RKO (cell line): ENCODE measurements around the gene NEK4.
"Not testable (repeated sequence)": the region's sequence is repeated elsewhere in the genome, so short reads cannot be mapped to it uniquely, and the experiment has no call there.

ENCODE experiments used
- DNase-seq: peaks from one replicate; pipeline ENCODE4 v3.0.0-alpha.2; 2016; ENCODE audit warnings: low spot score

The NEK4 gene

GRCh38 chr3:52731590-52731989 is 39.1 kb downstream of the NEK4 start:
- no peak for DNase-seq

- no peak for DNase-seq
These were observed 40.1 kb downstream of the NEK4 start for GRCh38 chr3:52730681-52731080.

- DNase-seq = not testable (repeated sequence)
These were observed 42.0 kb downstream of the NEK4 start for GRCh38 chr3:52728753-52729152.

GRCh38 chr3:52724511-52724910 is 46.2 kb downstream of the NEK4 start:
- DNase-seq = no peak

- no peak for DNase-seq
These were observed 46.8 kb downstream of the NEK4 start for GRCh38 chr3:52723935-52724334.

- DNase-seq = no peak
These were observed 48.2 kb downstream of the NEK4 start for GRCh38 chr3:52722491-52722890.

GRCh38 chr3:52721730-52722008 is 49.1 kb downstream of the NEK4 start:
- no peak for DNase-seq

- no peak for DNase-seq
These were observed 49.6 kb downstream of the NEK4 start for GRCh38 chr3:52721002-52721729.

GRCh38 chr3:52719618-52720017 is 51.1 kb downstream of the NEK4 start:
- no peak for DNase-seq

GRCh38 chr3:52715714-52716305 is 54.9 kb downstream of the NEK4 start:
- no peak for DNase-seq

GRCh38 chr3:52714335-52715302 is 56.1 kb downstream of the NEK4 start:
- no peak for DNase-seq

- no peak for DNase-seq
These were observed 58.2 kb downstream of the NEK4 start for GRCh38 chr3:52712291-52713212.

- no peak for DNase-seq
These were observed 60.2 kb downstream of the NEK4 start for GRCh38 chr3:52710512-52710911.

GRCh38 chr3:52707585-52707984 is 63.2 kb downstream of the NEK4 start:
- no peak for DNase-seq

GRCh38 chr3:52705688-52706686 is 64.8 kb downstream of the NEK4 start, which contains the start of the genes GLT8D1 and SPCS1:
GLT8D1 (minus strand) TSS chr3:52705791; CDS start chr3:52700460, 5,331 bp downstream.
SPCS1 (plus strand) TSS chr3:52706106; CDS start chr3:52706247, 141 bp downstream.
- DNase-seq = peak; percentile 91

GRCh38 chr3:52705438-52705687 is 65.4 kb downstream of the NEK4 start:
- no peak for DNase-seq

- DNase-seq = peak; percentile 50
These were observed 65.9 kb downstream of the NEK4 start for GRCh38 chr3:52704611-52705437.

- no peak for DNase-seq
These were observed 67.4 kb downstream of the NEK4 start for GRCh38 chr3:52703341-52703740.

- DNase-seq = no peak
These were observed 73.1 kb downstream of the NEK4 start for GRCh38 chr3:52697632-52697965.
